ENCODE data around the gene HNRNPDL.

Gene HNRNPDL

GRCh38 chr4:82432596-82432995 is 2.3 kb upstream of the HNRNPDL start:
- TF ChIP-seq CTCF (IDR thresholded peaks at IDR 0.05; ENCODE audit: insufficient read depth, missing control alignments): no peak
- DNase-seq (ENCODE audit: insufficient read length, low spot score) (no peak), FAIRE-seq (no peak)

DNA sequence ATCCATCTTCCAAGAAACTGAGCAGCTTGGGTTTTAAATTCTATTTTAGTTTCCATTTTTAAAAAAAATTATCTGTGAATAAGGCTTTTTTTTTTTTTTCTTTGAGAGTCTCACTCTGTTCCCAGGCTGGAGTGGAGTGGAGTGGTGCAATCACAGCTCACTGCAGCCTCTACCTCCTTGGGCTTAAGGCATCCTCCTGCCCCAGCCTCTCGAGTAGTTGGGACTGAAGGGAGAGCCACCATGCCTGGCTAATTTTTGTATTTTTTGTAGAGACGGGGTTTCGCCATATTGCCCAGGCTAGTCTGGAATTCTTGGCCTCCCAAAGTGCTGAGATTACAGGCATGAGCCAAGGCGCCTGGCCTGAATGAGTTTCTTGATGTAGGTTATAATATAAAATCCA is 1.6 kb upstream of the HNRNPDL start:
- no peak for FAIRE-seq
- no peak for TF ChIP-seq CTCF (IDR thresholded peaks at IDR 0.05; ENCODE audit: insufficient read depth, missing control alignments)
- DNase-seq (ENCODE audit: insufficient read length, low spot score): no peak

- no peak for TF ChIP-seq CTCF (IDR thresholded peaks at IDR 0.05; ENCODE audit: insufficient read depth, missing control alignments)
- DNase-seq (ENCODE audit: insufficient read length, low spot score): no peak
- no peak for FAIRE-seq
Observed at GRCh38 chr4:82430964-82431745, 893 bp upstream of the HNRNPDL start.

DNA sequence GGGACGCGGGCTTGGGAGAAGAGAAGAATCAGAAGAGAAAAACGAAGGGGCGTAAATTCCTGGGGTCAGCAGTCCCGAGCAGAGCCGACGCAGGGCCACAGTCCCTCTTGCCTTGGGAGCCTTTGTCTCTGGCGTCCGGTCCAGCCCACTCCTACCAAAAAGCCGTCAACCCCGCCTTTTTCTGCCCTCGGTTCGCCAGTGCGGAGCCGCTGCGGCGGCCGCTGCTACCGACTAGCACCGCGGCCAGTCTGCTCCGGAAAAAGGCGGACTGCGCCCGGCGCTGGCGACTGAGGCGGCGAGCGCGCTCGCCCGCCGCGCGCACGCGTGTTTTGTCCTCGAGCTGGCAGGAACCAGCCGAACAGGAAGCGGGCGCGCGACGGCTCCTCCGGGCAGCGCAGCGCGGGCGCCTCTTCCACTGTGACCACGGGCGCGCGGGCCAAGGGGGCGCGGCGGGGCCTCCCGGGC is 502 bp downstream of the HNRNPDL start:
- DNase-seq (ENCODE audit: insufficient read length, low spot score) (no peak), FAIRE-seq (no peak)
- TF ChIP-seq CTCF (IDR thresholded peaks at IDR 0.05; ENCODE audit: insufficient read depth, missing control alignments): no peak

- TF ChIP-seq CTCF (IDR thresholded peaks at IDR 0.05; ENCODE audit: insufficient read depth, missing control alignments): peak; percentile 83
- DNase-seq (ENCODE audit: insufficient read length, low spot score) (peak; percentile 59), FAIRE-seq (no peak)
Observed at GRCh38 chr4:82428969-82429727, 1.1 kb downstream of the HNRNPDL start.

GRCh38 chr4:82428526-82428968 is 1.7 kb downstream of the HNRNPDL start:
- no peak for TF ChIP-seq CTCF (IDR thresholded peaks at IDR 0.05; ENCODE audit: insufficient read depth, missing control alignments)
- DNase-seq (ENCODE audit: insufficient read length, low spot score): no peak
- no peak for FAIRE-seq

GRCh38 chr4:82425478-82425877 is 4.8 kb downstream of the HNRNPDL start:
- FAIRE-seq (no peak), DNase-seq (ENCODE audit: insufficient read length, low spot score) (no peak)
- TF ChIP-seq CTCF (IDR thresholded peaks at IDR 0.05; ENCODE audit: insufficient read depth, missing control alignments): no peak
